GM18498 (cell line): Measurements from ENCODE around the gene NPHP4.
"Not testable (repeated sequence)": the region's sequence is repeated elsewhere in the genome, so short reads cannot be mapped to it uniquely, and the experiment has no call there.

Experiments
- ATAC-seq: cut with Tn5 transposase; IDR thresholded peaks from one replicate; pipeline ENCODE4 v1.9.1; 2021; ENCODE audit warnings: mild to moderate bottlenecking, moderate library complexity; ENCODE audit not compliant: unreplicated experiment

Gene NPHP4

DNA sequence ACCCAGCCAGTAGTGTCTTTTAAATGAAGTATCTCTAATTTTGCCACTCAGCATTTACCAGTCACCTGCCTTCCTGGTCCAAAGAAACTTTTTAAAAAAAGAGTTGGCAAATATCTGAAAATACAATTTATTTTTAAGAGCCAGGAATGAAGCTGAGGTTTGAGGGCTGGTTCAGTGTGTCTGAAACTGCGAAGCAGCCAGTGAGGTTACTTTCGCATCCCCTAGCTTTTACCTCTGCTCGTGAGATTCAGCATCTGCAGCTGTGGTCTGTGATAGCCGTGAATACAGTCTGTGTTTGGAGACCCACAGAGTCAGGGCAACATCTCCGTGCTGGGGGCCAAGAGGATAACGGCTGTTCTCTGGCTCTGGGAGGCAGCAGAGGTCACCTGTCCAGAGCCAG lies 32.2 kb upstream of the NPHP4 start:
- ATAC-seq: no peak

DNA sequence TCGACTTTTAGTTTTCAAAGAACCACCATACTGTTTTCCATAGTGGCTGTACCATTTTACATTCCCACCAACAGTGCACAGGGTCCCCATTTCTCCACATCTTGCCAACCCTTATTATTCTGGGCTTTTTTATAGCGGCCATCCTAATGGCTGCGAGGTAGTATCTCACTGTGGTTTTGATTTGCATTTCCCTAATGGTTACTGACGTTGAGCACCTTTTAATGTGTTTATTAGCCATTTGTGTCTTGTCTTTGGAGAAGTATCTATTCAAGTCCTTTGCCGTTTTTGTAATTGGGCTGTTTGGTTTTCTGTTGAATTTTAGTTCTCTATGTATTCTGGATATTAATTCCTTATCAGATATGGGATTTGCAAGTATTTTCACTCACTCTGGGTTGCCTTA lies 31.1 kb upstream of the NPHP4 start:
- ATAC-seq: no peak

DNA sequence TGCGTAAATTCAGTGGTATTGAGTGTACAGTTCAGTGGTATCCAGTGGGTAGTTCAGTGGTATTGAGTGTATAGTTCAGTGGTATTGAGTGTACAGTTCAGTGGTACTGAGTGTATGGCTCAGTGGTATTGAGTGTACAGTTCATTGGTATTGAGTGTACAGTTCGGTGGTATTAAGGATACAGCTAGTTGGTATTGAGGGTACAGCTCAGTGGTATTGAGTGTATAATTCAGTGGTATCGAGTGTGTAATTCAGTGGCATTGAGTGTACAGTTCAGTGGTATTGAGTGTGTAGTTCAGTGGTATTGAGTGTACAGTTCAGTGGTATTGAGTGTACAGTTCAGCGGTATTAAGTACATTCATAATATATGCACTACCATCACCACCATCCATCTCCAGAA lies 30.0 kb upstream of the NPHP4 start:
- ATAC-seq: no peak

DNA sequence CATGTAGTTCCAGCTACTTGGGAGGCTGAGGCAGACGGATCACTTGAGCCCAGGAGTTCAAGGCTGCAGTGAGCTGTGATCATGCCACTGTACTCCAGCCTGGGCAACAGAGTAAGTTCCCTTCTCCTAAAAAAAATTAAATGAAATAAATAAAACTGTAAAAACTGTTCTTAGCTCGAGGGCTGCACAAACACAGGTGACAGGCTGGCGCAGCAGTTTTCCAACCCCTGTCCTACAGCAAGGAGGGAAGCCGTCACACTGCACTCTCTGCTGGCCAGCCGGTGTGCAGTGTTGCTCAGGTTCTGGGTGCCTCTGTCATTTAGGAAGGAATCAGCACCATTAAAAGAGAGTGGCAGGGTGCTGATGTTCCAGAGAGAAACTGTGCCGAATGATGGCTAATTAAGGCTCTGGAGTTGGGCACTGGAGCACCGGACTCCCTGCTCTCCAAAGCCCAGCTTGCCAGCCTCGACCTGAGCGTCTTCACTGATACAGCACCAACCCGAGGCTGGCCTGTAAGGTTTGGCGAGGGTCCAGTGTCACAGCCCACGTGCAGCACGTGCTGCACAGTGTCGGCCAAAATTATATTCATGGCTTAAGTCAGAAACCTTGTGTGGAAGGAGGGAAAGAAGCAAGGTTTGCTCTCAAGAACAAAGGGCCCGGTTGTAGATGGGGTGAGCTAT lies 27.1 kb upstream of the NPHP4 start:
- ATAC-seq: no peak

DNA sequence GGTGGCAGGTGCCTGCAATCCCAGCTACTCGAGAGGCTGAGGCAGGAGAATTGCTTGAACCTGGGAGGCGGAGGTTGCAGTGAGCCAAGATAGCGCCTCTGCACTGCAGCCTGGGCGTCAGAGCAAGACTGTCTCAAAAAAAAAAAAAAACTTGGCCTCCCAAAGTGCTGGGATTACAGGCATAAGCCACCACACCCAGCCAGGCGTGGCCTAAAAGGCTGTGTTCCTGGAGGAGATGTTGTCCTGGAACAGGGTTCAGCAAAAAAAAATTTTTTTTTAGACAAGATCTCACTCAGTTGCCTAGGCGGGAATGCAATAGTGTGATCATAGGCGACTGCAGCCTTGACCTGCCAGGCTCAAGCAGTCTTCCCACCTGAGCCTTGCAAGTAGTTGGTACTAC lies 25.4 kb upstream of the NPHP4 start:
- ATAC-seq: not testable (repeated sequence)

DNA sequence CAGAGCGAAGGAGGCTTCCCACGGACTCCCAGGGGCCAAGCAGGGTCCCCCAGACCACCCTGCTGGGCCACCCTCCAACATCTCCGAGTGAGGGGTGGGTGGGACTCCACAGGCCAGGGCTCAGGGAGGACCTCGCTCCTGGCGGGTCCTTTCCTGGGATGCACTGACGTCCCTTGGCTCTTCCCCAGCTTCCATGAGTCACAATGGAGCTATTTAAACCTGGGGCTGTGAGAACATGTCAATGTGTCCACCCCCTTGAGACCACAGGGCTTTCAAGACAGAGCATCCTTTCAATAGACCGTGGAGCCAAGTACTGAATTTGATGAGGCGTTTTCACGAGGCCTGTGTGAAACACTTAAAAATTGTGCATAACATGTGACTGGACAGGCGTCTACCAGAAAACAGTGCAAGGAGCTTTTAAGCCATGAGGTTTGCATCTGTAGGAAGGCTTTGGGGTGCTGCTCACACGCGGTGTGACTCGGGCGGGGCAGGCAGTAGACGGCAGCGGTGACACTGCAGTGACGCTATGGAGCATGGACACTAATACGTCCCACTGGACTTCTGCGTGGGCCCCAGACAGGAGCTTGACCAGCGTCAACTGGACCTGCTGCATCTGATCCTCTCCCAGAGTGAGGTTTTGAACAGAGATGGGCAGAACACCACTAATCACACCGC lies 24.1 kb upstream of the NPHP4 start:
- no peak for ATAC-seq

GRCh38 chr1:6014130-6014999 lies 22.1 kb upstream of the NPHP4 start:
- no peak for ATAC-seq

- no peak for ATAC-seq
Observed at GRCh38 chr1:6013491-6013890, 21.3 kb upstream of the NPHP4 start.

GRCh38 chr1:6012529-6013318 lies 20.5 kb upstream of the NPHP4 start:
- ATAC-seq: no peak

DNA sequence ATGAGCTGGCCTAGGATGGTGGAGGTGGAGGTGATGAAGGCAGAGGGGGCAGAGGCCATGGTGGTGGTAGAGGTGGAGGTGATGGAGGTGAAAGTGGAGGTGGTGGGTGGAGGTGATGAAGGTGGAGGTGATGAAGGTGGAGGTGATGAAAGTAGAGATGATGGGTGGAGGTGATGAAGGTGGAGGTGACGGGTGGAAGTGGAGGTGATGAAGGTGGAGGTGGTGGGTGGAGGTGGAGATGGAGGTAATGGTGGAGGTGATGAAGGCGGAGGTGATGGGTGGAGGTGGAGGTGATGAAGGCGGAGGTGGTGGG lies 19.7 kb upstream of the NPHP4 start:
- ATAC-seq: no peak

DNA sequence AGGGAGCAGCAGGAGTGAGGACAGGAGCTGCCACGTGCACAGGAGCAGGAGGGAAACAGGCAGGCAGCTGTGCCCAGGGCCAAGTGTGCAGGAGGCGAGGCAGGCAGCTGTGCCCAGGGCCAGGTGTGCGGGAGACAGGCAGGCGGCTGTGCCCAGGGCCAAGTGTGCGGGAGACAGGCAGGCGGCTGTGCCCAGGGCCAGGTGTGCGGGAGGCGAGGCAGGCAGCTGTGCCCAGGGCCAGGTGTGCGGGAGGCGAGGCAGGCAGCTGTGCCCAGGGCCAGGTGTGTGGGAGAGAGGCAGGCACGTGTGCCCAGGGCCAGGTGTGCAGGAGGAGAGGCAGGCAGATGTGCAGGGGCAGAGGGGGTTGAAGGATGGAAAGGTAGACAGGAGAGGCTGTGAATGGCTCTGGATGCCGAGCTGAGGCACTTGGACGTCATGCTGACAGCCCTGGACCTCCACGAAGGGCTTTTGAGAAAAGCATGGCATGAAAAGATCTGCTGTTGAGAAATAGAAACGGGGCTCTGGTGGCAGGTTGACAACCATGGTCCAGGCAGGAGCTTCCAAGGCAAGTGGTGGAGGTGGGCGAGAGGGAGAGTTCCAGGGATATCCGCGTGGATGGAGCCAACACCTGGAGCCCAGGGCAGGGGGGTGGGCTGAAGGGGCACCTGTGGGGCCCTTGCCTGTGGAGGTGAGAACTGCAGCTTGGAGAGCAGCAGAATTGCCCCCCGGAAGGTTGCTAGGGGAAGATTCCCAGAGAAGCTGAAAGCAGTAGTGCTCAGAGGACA lies 19.1 kb upstream of the NPHP4 start:
- no peak for ATAC-seq

DNA sequence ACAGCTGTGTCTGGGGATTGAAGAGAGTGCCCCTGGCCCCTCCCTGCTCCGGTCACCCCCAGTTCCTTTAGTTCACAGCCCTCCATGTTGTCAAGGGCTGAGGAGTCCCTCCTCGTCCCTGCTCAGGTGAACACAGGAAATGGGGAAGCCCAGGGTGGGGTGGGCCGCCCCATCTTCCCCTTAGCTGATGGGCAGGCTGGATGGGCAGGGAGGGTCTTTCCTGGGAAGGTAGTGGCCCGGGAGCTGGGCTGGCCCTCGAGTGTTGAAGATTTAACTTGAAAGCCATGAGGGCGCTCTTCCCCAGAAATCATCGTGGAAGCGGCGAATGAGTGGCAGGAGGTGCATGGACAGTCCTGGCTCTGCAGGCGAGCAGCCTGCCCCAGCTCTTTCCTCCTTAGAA lies 18.3 kb upstream of the NPHP4 start:
- no peak for ATAC-seq

DNA sequence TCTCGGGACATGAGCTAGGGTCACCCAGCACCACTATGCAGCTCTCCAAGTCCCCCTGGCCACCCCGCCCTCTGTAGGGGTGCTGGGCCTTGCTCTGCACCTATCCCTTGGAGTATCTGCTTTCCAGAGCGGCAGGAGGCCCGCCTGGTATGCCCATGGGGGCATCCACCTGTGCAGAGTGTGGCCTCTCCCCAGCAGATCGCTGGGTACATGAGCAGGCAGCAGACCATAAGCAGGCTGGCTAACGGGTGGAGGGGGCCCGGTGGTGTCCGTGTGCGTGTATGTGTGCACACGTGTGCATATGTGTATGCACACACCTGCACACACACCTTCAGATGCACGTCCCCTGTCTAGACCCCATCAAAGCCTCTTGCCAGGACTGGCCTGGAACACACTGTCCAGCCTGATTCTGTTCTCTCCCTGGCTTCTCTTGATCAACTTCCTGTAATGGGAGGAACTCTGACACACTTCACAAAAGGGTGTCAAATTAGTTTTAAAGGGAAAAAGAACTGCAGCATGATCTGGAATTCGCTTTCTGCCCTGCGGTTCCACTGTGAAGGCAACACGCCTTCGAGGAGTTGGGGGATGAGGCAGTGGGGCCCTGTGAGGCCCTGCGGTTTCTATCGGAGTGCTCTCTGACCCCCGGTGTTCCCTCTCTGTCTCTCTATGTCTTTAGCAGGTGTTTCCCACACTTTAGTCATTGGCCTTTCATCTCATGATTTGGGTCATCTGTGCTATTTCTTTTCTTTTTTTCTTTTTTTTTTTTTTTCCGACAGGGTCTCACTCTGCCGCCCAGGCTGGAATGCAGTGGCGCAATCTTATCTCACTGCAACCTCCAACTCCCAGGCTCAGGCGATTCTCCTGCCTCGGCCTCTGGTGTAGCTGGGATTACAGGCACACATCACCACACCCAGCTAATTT lies 17.2 kb upstream of the NPHP4 start:
- no peak for ATAC-seq

DNA sequence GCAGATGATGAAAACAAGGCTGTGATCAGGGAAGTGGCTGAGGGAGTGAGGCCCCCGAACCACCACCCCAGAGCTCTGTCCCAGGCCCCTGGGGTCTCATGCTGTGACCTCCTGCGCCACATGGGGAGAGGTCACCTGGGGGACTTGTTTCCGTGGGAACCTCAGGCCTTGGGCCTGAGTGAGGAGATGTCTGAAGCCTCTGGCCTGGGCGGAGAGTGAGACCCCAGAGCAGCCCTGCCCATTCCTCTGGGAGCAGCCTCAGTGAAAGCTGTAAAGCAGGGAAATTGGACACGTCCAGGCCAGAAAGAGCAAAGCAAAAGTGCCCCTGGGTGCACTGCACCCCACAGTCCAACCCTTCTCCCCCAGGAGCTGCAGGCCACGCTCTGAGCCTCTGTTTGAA lies 16.5 kb upstream of the NPHP4 start:
- no peak for ATAC-seq

- ATAC-seq: no peak
Observed at GRCh38 chr1:6008084-6008415, 15.8 kb upstream of the NPHP4 start.

- ATAC-seq: no peak
Observed at GRCh38 chr1:6007318-6008083, 15.3 kb upstream of the NPHP4 start.

GRCh38 chr1:6006882-6007281 lies 14.7 kb upstream of the NPHP4 start:
- no peak for ATAC-seq

DNA sequence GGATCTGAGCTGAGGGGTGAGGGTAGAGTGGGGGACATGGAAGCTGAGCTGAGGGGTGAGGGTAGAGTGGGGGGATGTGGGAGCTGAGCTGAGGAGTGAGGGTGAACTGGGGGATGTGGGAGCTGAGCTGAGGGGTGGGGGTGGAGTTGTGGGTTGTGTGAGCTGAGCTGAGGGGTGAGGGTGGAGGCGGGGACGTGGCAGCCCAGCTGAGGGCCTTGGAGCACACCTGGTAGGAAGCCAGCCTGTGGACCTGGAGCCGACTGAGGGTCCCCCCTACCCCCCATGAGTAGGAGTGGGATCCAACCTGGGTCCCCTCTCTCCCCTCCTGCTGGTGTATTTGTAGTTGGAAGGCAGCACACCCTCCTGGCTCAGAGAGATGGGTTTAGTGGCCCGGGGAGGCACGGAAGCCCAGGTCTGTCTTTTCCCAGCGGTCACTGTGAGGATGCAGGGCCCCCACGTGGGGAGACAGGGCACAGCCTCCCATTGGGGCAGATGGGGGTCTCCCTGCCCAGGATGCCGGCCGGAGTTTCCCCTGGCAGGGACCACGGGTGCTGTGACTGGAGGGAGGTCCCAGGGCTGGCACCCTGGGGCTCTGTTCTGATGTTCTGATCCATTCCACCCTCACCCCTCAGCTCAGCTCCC lies 13.2 kb upstream of the NPHP4 start:
- no peak for ATAC-seq
